HEK293T (cell line): ENCODE measurements around the gene CREB3.
A peak's percentile ranks its signal among the peaks of the same experiment; 100 is the strongest.

Source experiments
- CTCF ChIA-PET: fragments of 350-600 bp; formaldehyde crosslinking; extraction: SDS; loops from one replicate; lab custom pipeline; 2021; ENCODE audit warnings: antibody characterized with exemption, inconsistent platforms; lab: Yijun Ruan, JAX
- POLR2A ChIA-PET: fragments of 350-600 bp; formaldehyde crosslinking; extraction: SDS; loops from one replicate; lab custom pipeline; 2020; ENCODE audit warnings: antibody characterized with exemption, inconsistent platforms; lab: Yijun Ruan, JAX
- DNase-seq: peaks from one replicate; pipeline ENCODE4 v3.0.0; 2012; ENCODE audit warnings: mixed read lengths; ENCODE audit errors: extremely low spot score
- ARNT ChIP-seq: fragments of 450-650 bp; IDR thresholded peaks from 2 replicates; pipeline ENCODE4 v1.6.1; 2017; ENCODE audit warnings: mild to moderate bottlenecking
- BHLHE40 ChIP-seq: fragments of 450-650 bp; IDR thresholded peaks from 2 replicates; pipeline ENCODE4 v1.6.1; 2016; ENCODE audit warnings: mild to moderate bottlenecking, moderate library complexity, borderline replicate concordance
- CTBP1 ChIP-seq: fragments of 450-650 bp; IDR thresholded peaks from 2 replicates; pipeline ENCODE4 v1.6.1; 2016; ENCODE audit warnings: borderline replicate concordance
- ELF4 ChIP-seq: fragments of 450-650 bp; IDR thresholded peaks from 2 replicates; pipeline ENCODE4 v1.6.1; 2017; ENCODE audit warnings: antibody characterized with exemption
- FOXA1 ChIP-seq: fragments of 450-650 bp; IDR thresholded peaks from 2 replicates; pipeline ENCODE4 v1.6.1; 2016; ENCODE audit warnings: mild to moderate bottlenecking
- FOXK2 ChIP-seq: fragments of 450-650 bp; IDR thresholded peaks from 2 replicates; pipeline ENCODE4 v1.6.1; 2016; ENCODE audit warnings: mild to moderate bottlenecking
- FOXM1 ChIP-seq: fragments of 450-650 bp; IDR thresholded peaks from 2 replicates; pipeline ENCODE4 v1.6.1; 2017; ENCODE audit warnings: mild to moderate bottlenecking, borderline replicate concordance
- HDGF ChIP-seq: fragments of 450-650 bp; IDR thresholded peaks from 2 replicates; pipeline ENCODE4 v1.6.1; 2017; ENCODE audit warnings: antibody characterized with exemption, borderline replicate concordance
- L3MBTL2 ChIP-seq: fragments of 450-650 bp; conservative IDR thresholded peaks from 2 replicates; pipeline ENCODE4 v1.6.1; 2016; ENCODE audit warnings: mild to moderate bottlenecking
- LEF1 ChIP-seq: fragments of 450-650 bp; IDR thresholded peaks from 2 replicates; pipeline ENCODE4 v1.6.1; 2017; ENCODE audit warnings: mild to moderate bottlenecking, borderline replicate concordance
- NFRKB ChIP-seq: fragments of 450-650 bp; IDR thresholded peaks from 2 replicates; pipeline ENCODE4 v1.6.1; 2016; ENCODE audit warnings: mild to moderate bottlenecking, moderate library complexity
- PKNOX1 ChIP-seq: fragments of 450-650 bp; IDR thresholded peaks from 2 replicates; pipeline ENCODE4 v1.6.1; 2016
- SP1 ChIP-seq: fragments of 450-650 bp; IDR thresholded peaks from 2 replicates; pipeline ENCODE4 v1.6.1; 2017
- SUZ12 ChIP-seq: fragments of 450-650 bp; IDR thresholded peaks from 2 replicates; pipeline ENCODE4 v1.6.1; 2016; ENCODE audit warnings: mild to moderate bottlenecking
- TARDBP ChIP-seq: fragments of 450-650 bp; IDR thresholded peaks from 2 replicates; pipeline ENCODE4 v1.6.1; 2016
- ZNF384 ChIP-seq: fragments of 450-650 bp; IDR thresholded peaks from 2 replicates; pipeline ENCODE4 v1.6.1; 2016

The CREB3 gene

GRCh38 chr9:35732185-35732799 is at the start of gene CREB3, which contains the start of gene TLN1:
CREB3 (plus strand) TSS chr9:35732666; CDS start chr9:35732773, 107 bp downstream.
TLN1 (minus strand) TSS chr9:35732195; CDS start chr9:35725694, 6,501 bp downstream.
- ChIA-PET CTCF (interaction anchor here (0.8 to 3.2 kb wide), 7 partner anchors 15 to 120 kb away, joined by 3 to 11 read pairs (median 4); no protein-coding TSS in a partner anchor), POLR2A (interaction anchor here (0.5 to 2.6 kb wide), 14 partner anchors 13 to 128 kb away, joined by 3 to 20 read pairs (median 5); partner anchors contain the start of genes CCDC107, GBA2, HINT2 and RGP1)
- DNase-seq: peak; percentile 93
- TF ChIP-seq SUZ12: no peak
- TF ChIP-seq FOXM1: no peak
- no peak for TF ChIP-seq FOXK2
- peak; percentile 71 for TF ChIP-seq ELF4
- no peak for TF ChIP-seq NFRKB
- peak; percentile 41; the same call in 1 of the 2 replicates for TF ChIP-seq L3MBTL2
- no peak for TF ChIP-seq LEF1
- no peak for TF ChIP-seq ZNF384

- POLR2A ChIA-PET: interaction anchor here (1.9 kb wide), 1 partner anchor 18 kb away, joined by 7 read pairs; the partner anchor contains the start of gene ARHGEF39
- no peak for DNase-seq
- CTCF ChIA-PET: no interaction called here
- no peak for TF ChIP-seq PKNOX1
Observed at GRCh38 chr9:35683323-35683722, 49.1 kb upstream of the CREB3 start.

GRCh38 chr9:35684921-35685320 is 47.5 kb upstream of the CREB3 start:
- CTCF ChIA-PET: no interaction called here
- no peak for DNase-seq
- POLR2A ChIA-PET: interaction anchor here (1.0 kb wide), 1 partner anchor 14 kb away, joined by 3 read pairs; no protein-coding TSS in a partner anchor
- no peak for TF ChIP-seq ARNT
- no peak for TF ChIP-seq ELF4
- TF ChIP-seq PKNOX1: no peak
- TF ChIP-seq HDGF: no peak
- TF ChIP-seq FOXM1: no peak
- no peak for TF ChIP-seq CTBP1
- no peak for TF ChIP-seq SUZ12
- no peak for TF ChIP-seq NFRKB
- TF ChIP-seq FOXK2: no peak
- no peak for TF ChIP-seq SP1
- TF ChIP-seq ZNF384: no peak
- no peak for TF ChIP-seq FOXA1
- no peak for TF ChIP-seq BHLHE40
- no peak for TF ChIP-seq LEF1

GRCh38 chr9:35685506-35685905 is 47.0 kb upstream of the CREB3 start:
- POLR2A ChIA-PET: interaction anchor here (1.0 kb wide), 1 partner anchor 14 kb away, joined by 3 read pairs; no protein-coding TSS in a partner anchor
- CTCF ChIA-PET: no interaction called here
- no peak for DNase-seq
- TF ChIP-seq BHLHE40: no peak
- no peak for TF ChIP-seq NFRKB

- POLR2A ChIA-PET: no interaction called here
- TF ChIP-seq ZNF384 (peak; percentile 88), FOXM1 (no peak)
- CTCF ChIA-PET: interaction anchor here (1.2 kb wide), 1 partner anchor 10 kb away, joined by 3 read pairs; no protein-coding TSS in a partner anchor
- DNase-seq: no peak
Observed at GRCh38 chr9:35686222-35687203, 46.0 kb upstream of the CREB3 start.

GRCh38 chr9:35687306-35687705 is 45.2 kb upstream of the CREB3 start:
- TF ChIP-seq L3MBTL2 (no peak), CTBP1 (no peak), TARDBP (no peak), SUZ12 (no peak), SP1 (no peak), HDGF (no peak), ZNF384 (no peak), FOXM1 (no peak), LEF1 (no peak), PKNOX1 (no peak), ARNT (no peak), FOXK2 (no peak), ELF4 (no peak)
- ChIA-PET POLR2A (interaction anchor here (1.7 kb wide), 1 partner anchor 23 kb away, joined by 8 read pairs; the partner anchor contains the start of gene ARHGEF39), CTCF (interaction anchor here (1.8 kb wide), 1 partner anchor 9 kb away, joined by 10 read pairs; no protein-coding TSS in a partner anchor)
- no peak for DNase-seq
